GM18502 (cell line): ENCODE measurements around the gene ZNF70.

Experiments used
- ATAC-seq: cut with Tn5 transposase; IDR thresholded peaks from one replicate; pipeline ENCODE4 v1.9.1; 2021; ENCODE audit warnings: mild to moderate bottlenecking; ENCODE audit not compliant: unreplicated experiment, poor library complexity

ZNF70 gene

DNA sequence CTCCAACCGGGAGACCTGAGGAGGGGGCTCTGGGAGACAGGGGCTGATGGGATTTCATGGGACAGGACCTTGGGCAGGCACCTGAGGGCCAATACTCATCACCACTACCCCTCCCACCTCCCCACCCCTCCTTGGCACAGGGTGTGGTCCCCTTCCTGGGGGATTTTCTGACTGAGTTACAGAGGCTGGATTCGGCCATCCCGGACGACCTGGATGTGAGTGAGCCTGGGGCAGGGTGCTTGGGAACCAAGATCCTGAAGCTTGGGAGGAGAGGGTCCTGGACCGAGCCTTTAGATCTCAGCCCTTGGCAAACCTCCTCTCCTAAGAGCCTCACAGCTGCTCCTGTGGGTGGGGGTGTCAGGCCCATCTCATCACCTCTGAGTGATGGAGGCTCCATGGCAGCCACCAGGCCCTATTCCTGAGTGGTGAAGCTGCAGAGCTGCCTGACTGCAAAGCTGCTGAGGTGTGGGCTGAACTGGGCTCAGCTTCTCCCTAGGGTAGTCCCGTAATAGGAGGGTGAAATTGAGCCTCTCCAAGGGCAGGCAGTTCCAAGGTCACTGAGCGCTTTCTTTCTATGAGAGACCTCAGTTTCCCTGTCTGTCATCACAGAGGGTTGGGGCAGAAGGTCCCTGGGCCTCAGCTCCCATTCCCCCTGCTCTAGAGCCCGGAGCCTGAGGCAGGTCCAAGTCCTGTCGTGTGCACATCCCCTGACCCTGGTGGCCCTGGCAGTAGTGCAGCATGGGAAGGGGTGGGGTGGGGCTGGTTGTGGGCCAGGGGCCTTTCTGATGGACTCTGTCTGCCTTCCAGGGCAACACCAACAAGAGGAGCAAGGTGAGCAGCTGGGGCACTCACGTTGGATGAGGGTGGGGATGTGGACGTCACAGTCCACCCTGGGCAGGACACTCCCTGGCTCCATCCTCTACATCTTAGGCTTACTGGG, 53.6 kb downstream of the ZNF70 start:
- no peak for ATAC-seq

DNA sequence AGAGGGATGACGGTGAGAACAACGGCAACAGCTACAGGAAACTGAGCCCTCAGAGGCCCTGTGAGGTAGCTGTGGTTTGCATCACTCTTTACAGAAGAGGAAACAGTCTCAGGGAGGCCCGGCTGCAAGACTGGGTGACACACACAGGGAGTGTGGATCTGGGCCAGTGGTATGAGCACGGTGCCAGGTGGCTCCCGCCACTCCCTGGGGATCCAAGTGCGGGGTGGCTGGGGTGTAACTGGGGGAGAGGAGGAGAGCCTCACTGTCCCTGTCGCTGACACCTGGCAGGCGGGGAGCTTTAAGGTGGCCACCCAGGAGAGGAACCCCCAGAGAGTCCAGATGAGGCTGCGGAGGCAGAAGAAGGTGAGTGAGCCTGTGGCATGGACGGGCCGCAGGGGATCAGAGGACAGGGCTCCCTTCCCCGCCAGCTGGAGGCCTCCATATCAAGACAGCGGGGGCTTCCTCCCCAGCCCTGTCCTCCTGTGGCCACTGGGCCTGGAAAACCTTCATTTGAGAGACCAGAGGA, 54.5 kb downstream of the ZNF70 start:
- peak; percentile 87 for ATAC-seq

DNA sequence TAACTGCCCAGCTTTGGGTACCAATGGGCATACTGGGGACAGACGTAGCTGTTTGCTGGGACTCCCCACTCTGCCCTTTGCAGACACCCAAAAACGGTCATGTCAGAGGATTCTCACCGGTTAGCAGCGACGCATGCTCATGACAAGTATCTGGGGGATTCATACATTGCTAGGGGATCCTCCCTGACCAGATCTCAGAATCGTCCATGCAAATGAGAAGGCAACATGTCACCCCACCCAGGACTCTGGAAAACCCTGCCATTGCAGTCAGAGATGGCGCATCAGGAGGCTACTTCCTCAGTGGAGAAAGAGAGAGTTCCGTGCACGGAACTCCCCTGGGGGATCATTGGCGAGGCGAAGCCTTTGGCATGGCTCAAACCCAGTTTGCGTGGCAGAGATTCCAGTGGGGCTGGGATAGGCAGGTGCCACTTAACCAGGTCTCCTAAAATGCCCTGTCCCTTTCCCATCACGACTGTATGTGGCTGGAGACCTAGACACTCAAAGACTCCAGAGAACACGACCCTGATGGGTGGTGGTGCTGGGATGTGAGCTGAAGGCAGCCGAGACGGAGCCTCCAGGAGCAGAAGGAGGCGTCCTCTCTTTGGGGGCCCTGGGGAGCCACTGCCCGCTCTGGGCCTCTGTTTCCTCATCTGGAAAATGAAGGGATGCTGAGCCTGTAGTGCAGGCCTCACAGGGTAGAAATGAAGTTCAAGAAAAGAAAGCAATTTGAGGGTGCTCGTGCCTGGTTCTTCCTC, 55.2 kb downstream of the ZNF70 start:
- peak; percentile 10 for ATAC-seq

DNA sequence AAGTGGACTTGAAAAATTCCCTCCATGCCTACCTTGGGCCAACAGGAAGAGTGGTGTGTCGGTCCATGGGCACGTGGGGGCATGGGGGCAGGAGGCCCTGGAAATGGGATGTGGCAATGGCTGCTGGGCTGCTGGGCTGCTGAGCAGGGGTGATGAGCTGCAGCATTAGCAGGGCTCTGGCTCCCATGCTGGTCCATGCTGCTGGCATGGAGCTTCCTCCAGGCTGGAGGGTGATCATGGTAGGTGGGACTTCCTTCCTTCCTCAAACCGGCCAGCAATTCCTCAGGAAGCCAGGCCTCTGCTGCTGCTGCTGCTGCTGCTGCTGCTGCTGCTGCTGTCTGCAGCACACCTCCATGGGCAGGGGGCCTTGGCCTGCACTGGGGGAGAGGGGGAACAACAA, 55.8 kb downstream of the ZNF70 start:
- ATAC-seq, result no peak

GRCh38 chr22:23693979-23694680, 56.8 kb downstream of the ZNF70 start:
- no peak for ATAC-seq

DNA sequence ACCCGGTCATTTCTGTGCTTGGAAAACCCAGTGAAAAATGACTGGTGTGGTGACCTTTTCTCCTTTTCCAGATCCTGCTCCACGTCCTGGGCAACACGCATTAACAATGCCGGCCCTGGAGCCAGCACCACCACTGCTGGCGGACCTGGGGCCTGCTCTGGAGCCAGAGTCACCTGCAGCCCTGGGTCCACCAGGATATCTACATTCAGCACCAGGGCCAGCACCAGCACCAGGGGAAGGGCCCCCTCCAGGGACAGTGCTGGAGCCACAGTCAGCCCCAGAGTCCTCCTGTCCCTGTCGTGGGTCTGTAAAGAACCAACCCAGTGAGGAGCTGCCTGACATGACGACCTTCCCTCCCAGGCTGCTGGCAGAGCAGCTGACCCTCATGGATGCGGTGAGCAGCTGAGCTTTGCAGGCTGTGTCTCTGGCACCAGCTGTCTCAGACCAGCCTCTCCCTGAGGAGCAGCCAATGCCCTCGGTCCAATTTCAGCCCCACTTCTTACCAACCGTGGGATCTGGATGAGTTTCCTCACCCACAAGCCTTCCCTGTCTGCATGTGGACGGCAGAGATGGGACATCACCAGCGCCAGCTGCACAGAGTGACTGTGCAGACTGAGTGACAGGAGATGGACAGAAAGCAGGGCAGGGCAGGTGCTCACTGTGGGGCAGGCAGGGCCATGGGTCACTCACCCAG, 58.2 kb downstream of the ZNF70 start:
- ATAC-seq, result no peak

- no peak for ATAC-seq
Measured at GRCh38 chr22:23691748-23692423, 59.0 kb downstream of the ZNF70 start.

DNA sequence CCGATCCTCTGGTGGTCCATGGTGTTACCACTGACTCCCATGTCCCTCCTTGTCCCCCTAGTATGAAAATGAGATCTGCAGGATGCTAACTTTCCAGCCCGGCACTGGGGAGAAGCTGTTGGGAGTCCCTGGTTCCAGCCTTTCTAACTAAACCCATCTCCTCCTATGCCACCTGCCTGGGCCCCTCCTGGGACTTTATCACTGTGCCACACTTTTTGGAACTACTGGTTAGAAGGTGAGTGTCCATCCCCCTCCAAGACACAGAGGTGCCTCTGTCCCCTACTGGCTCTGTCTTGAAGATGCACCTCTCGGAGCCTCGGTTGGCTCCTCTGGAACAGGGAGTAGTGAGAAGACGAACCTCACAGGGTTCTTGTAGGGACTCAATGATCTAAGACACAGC, 60.2 kb downstream of the ZNF70 start, which contains the start of gene RGL4:
Gene RGL4, plus strand, starts transcription at position 301 of the 400 bp plus-strand sequence. CDS start 1,018 bp downstream, outside the sequence.
- no peak for ATAC-seq

DNA sequence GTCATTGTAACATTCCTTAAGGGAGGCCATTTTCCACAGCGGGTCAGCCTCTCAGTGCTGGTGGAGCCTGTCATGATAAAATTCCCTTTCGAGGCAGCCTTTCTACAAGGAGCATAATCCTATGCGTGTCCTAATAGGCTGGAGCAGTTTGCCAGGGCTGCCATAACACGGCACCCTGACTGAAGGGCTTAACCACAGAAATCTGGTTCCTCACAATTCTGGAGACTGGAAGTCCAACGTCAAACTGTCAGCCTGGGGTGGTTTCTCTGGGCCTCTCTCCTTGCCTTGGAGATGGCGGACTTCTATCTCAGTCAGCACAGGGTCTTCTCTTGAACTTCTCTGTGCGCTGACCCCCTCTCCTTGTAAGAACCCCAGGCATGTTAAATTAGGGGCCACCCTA, 61.5 kb downstream of the ZNF70 start:
- ATAC-seq, result no peak
